Measurements from ENCODE around the gene ARRB1.

The ARRB1 gene

DNA sequence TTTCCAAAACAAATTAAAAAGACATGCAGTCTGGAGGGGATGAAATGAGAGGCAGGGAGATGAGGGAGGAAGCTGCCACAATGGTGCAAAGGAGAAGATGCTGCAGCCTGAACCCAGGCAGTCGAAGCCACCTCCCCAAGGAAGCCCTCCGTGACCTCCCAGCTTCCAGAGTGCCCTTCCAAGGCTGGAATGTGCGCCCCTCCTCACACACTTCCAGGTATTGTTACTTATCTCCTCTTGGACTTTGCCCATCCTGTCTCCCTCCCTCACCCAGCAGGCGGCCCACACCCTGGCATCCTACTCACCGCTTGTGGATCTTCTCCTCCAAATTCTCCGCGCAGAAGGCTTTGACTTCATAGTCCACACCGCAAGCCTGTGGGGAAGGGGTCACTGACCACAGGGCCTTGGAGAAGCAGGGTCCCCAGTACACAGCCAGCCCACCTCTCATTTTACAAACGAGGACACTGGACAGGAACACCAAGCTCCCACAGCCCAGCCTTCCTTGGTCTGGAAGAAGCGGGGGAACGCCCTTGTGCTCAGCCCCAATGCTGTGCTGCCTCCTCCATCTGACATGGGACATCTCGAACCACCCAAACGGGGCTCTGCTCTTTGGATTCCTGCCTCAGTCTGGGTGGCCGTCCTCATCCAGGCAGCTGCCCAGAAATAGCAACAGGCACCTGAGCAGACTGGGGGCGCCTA, 70.5 kb downstream of the ARRB1 start:
- TF ChIP-seq, protein P1, sequence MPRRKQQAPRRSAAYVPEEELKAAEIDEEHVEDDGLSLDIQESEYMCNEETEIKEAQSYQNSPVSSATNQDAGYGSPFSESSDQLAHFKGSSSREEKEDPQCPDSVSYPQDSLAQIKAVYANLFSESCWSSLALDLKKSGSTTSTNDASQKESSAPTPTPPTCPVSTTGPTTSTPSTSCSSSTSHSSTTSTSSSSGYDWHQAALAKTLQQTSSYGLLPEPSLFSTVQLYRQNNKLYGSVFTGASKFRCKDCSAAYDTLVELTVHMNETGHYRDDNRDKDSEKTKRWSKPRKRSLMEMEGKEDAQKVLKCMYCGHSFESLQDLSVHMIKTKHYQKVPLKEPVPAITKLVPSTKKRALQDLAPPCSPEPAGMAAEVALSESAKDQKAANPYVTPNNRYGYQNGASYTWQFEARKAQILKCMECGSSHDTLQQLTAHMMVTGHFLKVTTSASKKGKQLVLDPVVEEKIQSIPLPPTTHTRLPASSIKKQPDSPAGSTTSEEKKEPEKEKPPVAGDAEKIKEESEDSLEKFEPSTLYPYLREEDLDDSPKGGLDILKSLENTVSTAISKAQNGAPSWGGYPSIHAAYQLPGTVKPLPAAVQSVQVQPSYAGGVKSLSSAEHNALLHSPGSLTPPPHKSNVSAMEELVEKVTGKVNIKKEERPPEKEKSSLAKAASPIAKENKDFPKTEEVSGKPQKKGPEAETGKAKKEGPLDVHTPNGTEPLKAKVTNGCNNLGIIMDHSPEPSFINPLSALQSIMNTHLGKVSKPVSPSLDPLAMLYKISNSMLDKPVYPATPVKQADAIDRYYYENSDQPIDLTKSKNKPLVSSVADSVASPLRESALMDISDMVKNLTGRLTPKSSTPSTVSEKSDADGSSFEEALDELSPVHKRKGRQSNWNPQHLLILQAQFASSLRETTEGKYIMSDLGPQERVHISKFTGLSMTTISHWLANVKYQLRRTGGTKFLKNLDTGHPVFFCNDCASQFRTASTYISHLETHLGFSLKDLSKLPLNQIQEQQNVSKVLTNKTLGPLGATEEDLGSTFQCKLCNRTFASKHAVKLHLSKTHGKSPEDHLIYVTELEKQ (tag by site-specific recombination; IDR thresholded peaks at IDR 0.05; ENCODE audit: borderline replicate concordance), result no peak
- TF ChIP-seq SP3 (tag by site-specific recombination; IDR thresholded peaks at IDR 0.05) (no peak), ZNF140 (tag by site-specific recombination; IDR thresholded peaks at IDR 0.05) (no peak), ZNF658 (tag by site-specific recombination; IDR thresholded peaks at IDR 0.05) (no peak), ZNF23 (tag by site-specific recombination; IDR thresholded peaks at IDR 0.05; ENCODE audit: borderline replicate concordance) (no peak), ZNF426 (tag by site-specific recombination; IDR thresholded peaks at IDR 0.05) (no peak), ZNF16 (tag by site-specific recombination; IDR thresholded peaks at IDR 0.05; ENCODE audit: low read depth) (no peak), ZNF560 (tag by site-specific recombination; IDR thresholded peaks at IDR 0.05; ENCODE audit: borderline replicate concordance) (no peak), ZNF660 (tag by site-specific recombination; IDR thresholded peaks at IDR 0.05) (no peak), ZFP69B (tag by site-specific recombination; IDR thresholded peaks at IDR 0.05) (no peak), ZNF76 (tag by site-specific recombination; IDR thresholded peaks at IDR 0.05; ENCODE audit: borderline replicate concordance, low read depth) (no peak), REPIN1 (tag by site-specific recombination; IDR thresholded peaks at IDR 0.05; ENCODE audit: low read depth) (no peak), GFI1B (tag by site-specific recombination; IDR thresholded peaks at IDR 0.05) (no peak), ZNF473 (tag by site-specific recombination; IDR thresholded peaks at IDR 0.05) (no peak), GLI4 (tag by site-specific recombination; IDR thresholded peaks at IDR 0.05) (no peak), ZNF48 (tag by site-specific recombination; IDR thresholded peaks at IDR 0.05) (no peak), ZNF335 (tag by site-specific recombination; conservative IDR thresholded peaks at IDR 0.05) (no peak)
- TF ChIP-seq, protein P2, sequence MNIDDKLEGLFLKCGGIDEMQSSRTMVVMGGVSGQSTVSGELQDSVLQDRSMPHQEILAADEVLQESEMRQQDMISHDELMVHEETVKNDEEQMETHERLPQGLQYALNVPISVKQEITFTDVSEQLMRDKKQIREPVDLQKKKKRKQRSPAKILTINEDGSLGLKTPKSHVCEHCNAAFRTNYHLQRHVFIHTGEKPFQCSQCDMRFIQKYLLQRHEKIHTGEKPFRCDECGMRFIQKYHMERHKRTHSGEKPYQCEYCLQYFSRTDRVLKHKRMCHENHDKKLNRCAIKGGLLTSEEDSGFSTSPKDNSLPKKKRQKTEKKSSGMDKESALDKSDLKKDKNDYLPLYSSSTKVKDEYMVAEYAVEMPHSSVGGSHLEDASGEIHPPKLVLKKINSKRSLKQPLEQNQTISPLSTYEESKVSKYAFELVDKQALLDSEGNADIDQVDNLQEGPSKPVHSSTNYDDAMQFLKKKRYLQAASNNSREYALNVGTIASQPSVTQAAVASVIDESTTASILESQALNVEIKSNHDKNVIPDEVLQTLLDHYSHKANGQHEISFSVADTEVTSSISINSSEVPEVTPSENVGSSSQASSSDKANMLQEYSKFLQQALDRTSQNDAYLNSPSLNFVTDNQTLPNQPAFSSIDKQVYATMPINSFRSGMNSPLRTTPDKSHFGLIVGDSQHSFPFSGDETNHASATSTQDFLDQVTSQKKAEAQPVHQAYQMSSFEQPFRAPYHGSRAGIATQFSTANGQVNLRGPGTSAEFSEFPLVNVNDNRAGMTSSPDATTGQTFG (tag by site-specific recombination; IDR thresholded peaks at IDR 0.05; ENCODE audit: borderline replicate concordance), result no peak
- TF ChIP-seq, protein P3, sequence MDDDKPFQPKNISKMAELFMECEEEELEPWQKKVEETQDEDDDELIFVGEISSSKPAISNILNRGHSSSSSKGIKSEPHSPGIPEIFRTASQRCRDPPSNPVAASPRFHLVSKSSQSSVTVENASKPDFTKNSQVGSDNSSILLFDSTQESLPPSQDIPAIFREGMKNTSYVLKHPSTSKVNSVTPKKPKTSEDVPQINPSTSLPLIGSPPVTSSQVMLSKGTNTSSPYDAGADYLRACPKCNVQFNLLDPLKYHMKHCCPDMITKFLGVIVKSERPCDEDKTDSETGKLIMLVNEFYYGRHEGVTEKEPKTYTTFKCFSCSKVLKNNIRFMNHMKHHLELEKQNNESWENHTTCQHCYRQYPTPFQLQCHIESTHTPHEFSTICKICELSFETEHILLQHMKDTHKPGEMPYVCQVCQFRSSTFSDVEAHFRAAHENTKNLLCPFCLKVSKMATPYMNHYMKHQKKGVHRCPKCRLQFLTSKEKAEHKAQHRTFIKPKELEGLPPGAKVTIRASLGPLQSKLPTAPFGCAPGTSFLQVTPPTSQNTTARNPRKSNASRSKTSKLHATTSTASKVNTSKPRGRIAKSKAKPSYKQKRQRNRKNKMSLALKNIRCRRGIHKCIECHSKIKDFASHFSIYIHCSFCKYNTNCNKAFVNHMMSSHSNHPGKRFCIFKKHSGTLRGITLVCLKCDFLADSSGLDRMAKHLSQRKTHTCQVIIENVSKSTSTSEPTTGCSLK (tag by site-specific recombination; IDR thresholded peaks at IDR 0.05), result no peak
- TF ChIP-seq, protein P4, sequence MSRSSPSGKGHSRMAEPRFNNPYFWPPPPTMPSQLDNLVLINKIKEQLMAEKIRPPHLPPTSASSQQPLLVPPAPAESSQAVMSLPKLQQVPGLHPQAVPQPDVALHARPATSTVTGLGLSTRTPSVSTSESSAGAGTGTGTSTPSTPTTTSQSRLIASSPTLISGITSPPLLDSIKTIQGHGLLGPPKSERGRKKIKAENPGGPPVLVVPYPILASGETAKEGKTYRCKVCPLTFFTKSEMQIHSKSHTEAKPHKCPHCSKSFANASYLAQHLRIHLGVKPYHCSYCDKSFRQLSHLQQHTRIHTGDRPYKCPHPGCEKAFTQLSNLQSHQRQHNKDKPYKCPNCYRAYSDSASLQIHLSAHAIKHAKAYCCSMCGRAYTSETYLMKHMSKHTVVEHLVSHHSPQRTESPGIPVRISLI (tag by site-specific recombination; IDR thresholded peaks at IDR 0.05), result no peak
- peaks cover 0 to 30% of the 10 kb centered on the region in 2 experiments; a peak in 1 of 3 replicates for H3K36me3 ChIP-seq (ENCODE audit: control insufficient read depth in 2 of 2, insufficient read depth in 1 of 2, low read length in 2 of 2)

More for the DNA sequence above, 70.5 kb downstream of the ARRB1 start:
- Histone ChIP-seq H3K9me3 (ENCODE audit: control insufficient read depth, insufficient read depth, low read depth, low read length) (no peaks in the 10 kb centered on the region), H3K4me1 (ENCODE audit: control insufficient read depth, insufficient read depth, low read length) (no peaks in the 10 kb centered on the region), H3K4me3 (ENCODE audit: low read depth, low read length) (no peak overlapping the region), H3K27ac (ENCODE audit: extremely low read depth, low read depth, low read length) (no peak overlapping the region)
- ChIA-PET POLR2A (interaction anchor here (0.5 kb wide), 1 partner anchor 105 kb away, joined by 3 read pairs; no protein-coding TSS in a partner anchor), CTCF (interaction anchor here (0.6 to 7.0 kb wide), 25 partner anchors 9 to 399 kb away, joined by 3 to 209 read pairs (median 4); no protein-coding TSS in a partner anchor)
